Stomach (tissue), 9 donors: ENCODE results near the gene CD58. TPM values are rescaled to one million over a fixed set of nuclear protein-coding genes. Genes with fewer than 3 reads are reported as not detected.

ENCODE experiments used
- DNase-seq, 2 donors: peaks; one replicate each; pipeline versions ENCODE4 v3.0.0 to v3.0.0-alpha.2; 2013 to 2019
- H3K27ac ChIP-seq, 5 donors: fragments of 200-600 bp in 4 of 5; sonication (generic) in 4 of 5; one replicate each; pipeline ENCODE4 v1.5.1; 2013 to 2019; ENCODE audit warnings: mild to moderate bottlenecking in 1 of 5, moderate library complexity in 1 of 5
- H3K27me3 ChIP-seq, 3 donors: fragments of 200-600 bp; sonication (generic); one replicate each; pipeline ENCODE4 v1.5.1; 2017 to 2019; ENCODE audit warnings: mixed run types in 1 of 3
- H3K36me3 ChIP-seq, 4 donors: fragments of 200-600 bp; sonication (generic); 1 replicate in 3 of 4; 2 replicates in 1 of 4; pipeline ENCODE4 v1.5.1; 2016 to 2019
- H3K4me1 ChIP-seq, 4 donors: fragments of 200-600 bp; sonication (generic); one replicate each; pipeline ENCODE4 v1.5.1; 2016 to 2019
- H3K4me3 ChIP-seq, 4 donors: fragments of 200-600 bp; sonication (generic) in 3 of 4; one replicate each; pipeline ENCODE4 v1.5.1; 2016 to 2019; ENCODE audit warnings: mild to moderate bottlenecking in 1 of 4
- H3K9me3 ChIP-seq, 4 donors: fragments of 200-600 bp; sonication (generic); one replicate each; pipeline ENCODE4 v1.5.1; 2016 to 2019
- EP300 ChIP-seq: sonication (generic); formaldehyde crosslinking; IDR thresholded peaks from one replicate; pipeline ENCODE4 v1.6.1; 2017; ENCODE audit warnings: antibody characterized with exemption
- POLR2A ChIP-seq, 4 donors: fragments of 450-650 bp; IDR thresholded peaks; one replicate each; pipeline ENCODE4 v1.6.1; 2016; ENCODE audit warnings: antibody characterized with exemption in 4 of 4, control low read depth in 2 of 4, mild to moderate bottlenecking in 1 of 4, moderate library complexity in 1 of 4
- POLR2AphosphoS5 ChIP-seq, 3 donors: sonication (generic); formaldehyde crosslinking; IDR thresholded peaks; one replicate each; pipeline ENCODE4 v1.6.1; 2016; ENCODE audit warnings: antibody characterized with exemption in 3 of 3
- WGBS, 5 donors: extraction: QIAGEN DNeasy Blood & Tissue Kit in 3 of 5; methylation state at CpG; one replicate each; pipeline versions ENCODE4 v1.1.5 to v1.1.7; 2013 to 2018; 5-methylcytosine and 5-hydroxymethylcytosine counted together
- intact Hi-C: fragments of 100-400 bp; cut with DNase I; formaldehyde crosslinking; loops from one replicate; pipeline ENCODE4 v1.15.1; 2023; ENCODE audit warnings: low total_unique reads
- polyA plus RNA-seq, 3 donors: library from polyadenylated mRNA; stranded (reverse); fragments of 200-250 nt; gene quantifications; one replicate each; pipeline ENCODE4 v1.2.3, GENCODE V29; 2013
- total RNA-seq, 5 donors: library from RNA; depleted of rRNA; stranded (reverse); fragments of >200 nt; gene quantifications; one replicate each; pipeline versions ENCODE4 v1.1.0 to v1.2.3, GENCODE V29; 2014 to 2016
- TF ChIP-seq, protein P1 (sequence below), 7 experiments: fragments of 450-650 bp in 4 of 7; fragments of 200-600 bp in 3 of 7; sonication (generic) in 3 of 7; IDR thresholded peaks; one replicate each; pipeline ENCODE4 v1.5.1; 2016 to 2019; ENCODE audit warnings: antibody characterized with exemption in 7 of 7, control low read depth in 2 of 7, mild to moderate bottlenecking in 1 of 7
- donor health status: healthy with polysubstance abuse.
- donor health status: Bipolar disorder and iron deficiency.
- donor health status: healthy.

CD58 gene
- total and polyA plus RNA-seq, 8 donors = 1.2 to 48.8 (median 8.7) TPM

GRCh38 chr1:116518400-116518799 lies 52.4 kb downstream of the CD58 start:
- H3K27me3 ChIP-seq = no peaks in the 10 kb centered on the region
- no peak for DNase-seq
- TF ChIP-seq EP300 = no peak
- no peak for TF ChIP-seq POLR2A (IDR thresholded peaks at IDR 0.05)
- TF ChIP-seq, protein P1, sequence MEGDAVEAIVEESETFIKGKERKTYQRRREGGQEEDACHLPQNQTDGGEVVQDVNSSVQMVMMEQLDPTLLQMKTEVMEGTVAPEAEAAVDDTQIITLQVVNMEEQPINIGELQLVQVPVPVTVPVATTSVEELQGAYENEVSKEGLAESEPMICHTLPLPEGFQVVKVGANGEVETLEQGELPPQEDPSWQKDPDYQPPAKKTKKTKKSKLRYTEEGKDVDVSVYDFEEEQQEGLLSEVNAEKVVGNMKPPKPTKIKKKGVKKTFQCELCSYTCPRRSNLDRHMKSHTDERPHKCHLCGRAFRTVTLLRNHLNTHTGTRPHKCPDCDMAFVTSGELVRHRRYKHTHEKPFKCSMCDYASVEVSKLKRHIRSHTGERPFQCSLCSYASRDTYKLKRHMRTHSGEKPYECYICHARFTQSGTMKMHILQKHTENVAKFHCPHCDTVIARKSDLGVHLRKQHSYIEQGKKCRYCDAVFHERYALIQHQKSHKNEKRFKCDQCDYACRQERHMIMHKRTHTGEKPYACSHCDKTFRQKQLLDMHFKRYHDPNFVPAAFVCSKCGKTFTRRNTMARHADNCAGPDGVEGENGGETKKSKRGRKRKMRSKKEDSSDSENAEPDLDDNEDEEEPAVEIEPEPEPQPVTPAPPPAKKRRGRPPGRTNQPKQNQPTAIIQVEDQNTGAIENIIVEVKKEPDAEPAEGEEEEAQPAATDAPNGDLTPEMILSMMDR (IDR thresholded peaks at IDR 0.05) = no peak
- TF ChIP-seq POLR2AphosphoS5 (IDR thresholded peaks at IDR 0.05) = no peak
- 93 to 98% (median 94%) methylated on average over 3 of the region's 3 CpGs for WGBS, 5 donors
- no peak overlapping the region for H3K4me3 ChIP-seq
- no peaks in the 10 kb centered on the region for H3K9me3 ChIP-seq
- H3K4me1 ChIP-seq = peaks cover 0 to 34% (median 0%) of the 10 kb centered on the region in 4 donors
- intact Hi-C loops = no loop called here
- peaks cover 0 to 29% (median 5%) of the 10 kb centered on the region in 4 donors for H3K36me3 ChIP-seq
- no peak overlapping the region for H3K27ac ChIP-seq

DNA sequence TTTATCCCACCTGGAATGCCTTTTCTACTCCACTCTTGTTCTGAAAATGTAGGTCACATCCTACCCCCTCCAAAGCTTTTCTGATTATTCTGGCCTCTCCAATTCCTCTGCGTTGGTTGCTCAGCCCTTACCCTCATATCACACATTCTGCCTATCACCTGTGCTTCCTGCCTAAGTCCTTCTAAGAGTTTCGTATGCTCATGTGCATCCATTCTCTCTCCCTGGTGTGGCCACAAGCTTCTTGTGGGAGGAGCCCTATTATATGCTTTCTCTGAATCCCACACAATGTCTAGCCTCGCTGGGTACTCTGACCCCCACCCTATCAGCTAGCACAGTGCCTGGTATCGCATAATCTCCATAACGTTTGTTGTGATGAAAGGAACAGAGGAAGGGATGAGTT lies 54.2 kb downstream of the CD58 start:
- no peak for DNase-seq
- WGBS, 5 donors = 80 to 88% (median 86%) methylated on average over 5 of the region's 5 CpGs

GRCh38 chr1:116515702-116516101 lies 55.1 kb downstream of the CD58 start:
- 63 to 81% (median 75%) methylated on average over 7 of the region's 7 CpGs for WGBS, 5 donors
- Histone ChIP-seq H3K36me3 (peaks cover 0 to 19% (median 4%) of the 10 kb centered on the region in 4 donors), H3K27me3 (no peaks in the 10 kb centered on the region), H3K4me3 (no peak overlapping the region), H3K4me1 (peaks cover 0 to 37% (median 0%) of the 10 kb centered on the region in 4 donors), H3K27ac (peak overlapping the region; percentile 34 to 82 (median 59)), H3K9me3 (no peaks in the 10 kb centered on the region)
- intact Hi-C loops = no loop called here
- DNase-seq = no peak
- TF ChIP-seq POLR2AphosphoS5 (IDR thresholded peaks at IDR 0.05) = no peak
- no peak for TF ChIP-seq POLR2A (IDR thresholded peaks at IDR 0.05)
- TF ChIP-seq EP300 = no peak
- TF ChIP-seq, protein P1 (IDR thresholded peaks at IDR 0.05) = no peak

More for the DNA sequence above, 54.2 kb downstream of the CD58 start:
- peaks cover 0 to 28% (median 6%) of the 10 kb centered on the region in 4 donors for H3K36me3 ChIP-seq
- H3K4me3 ChIP-seq = no peak overlapping the region
- peak overlapping the region in 1 of 5 donors; percentile 82 for H3K27ac ChIP-seq
- H3K27me3 ChIP-seq = no peaks in the 10 kb centered on the region
- TF ChIP-seq EP300 (no peak), POLR2A (IDR thresholded peaks at IDR 0.05) (no peak), POLR2AphosphoS5 (IDR thresholded peaks at IDR 0.05) (no peak)
- TF ChIP-seq, protein P1 (IDR thresholded peaks at IDR 0.05) = no peak
- peaks cover 0 to 37% (median 0%) of the 10 kb centered on the region in 4 donors for H3K4me1 ChIP-seq
- no peaks in the 10 kb centered on the region for H3K9me3 ChIP-seq
- intact Hi-C loops = no loop called here

GRCh38 chr1:116514708-116515525 lies 55.9 kb downstream of the CD58 start:
- Histone ChIP-seq H3K27me3 (no peaks in the 10 kb centered on the region), H3K9me3 (no peaks in the 10 kb centered on the region), H3K27ac (peak overlapping the region; percentile 34 to 82 (median 59)), H3K4me1 (peaks cover 0 to 37% (median 0%) of the 10 kb centered on the region in 4 donors), H3K36me3 (peaks cover 0 to 14% (median 4%) of the 10 kb centered on the region in 4 donors), H3K4me3 (no peak overlapping the region)
- TF ChIP-seq POLR2A (IDR thresholded peaks at IDR 0.05) (no peak), POLR2AphosphoS5 (IDR thresholded peaks at IDR 0.05) (peak in 2 of 3 donors; percentile 15 to 40), EP300 (no peak)
- TF ChIP-seq, protein P1 (IDR thresholded peaks at IDR 0.05) = no peak
- DNase-seq = peak in 1 of 2 donors; percentile 47
- intact Hi-C loops = no loop called here
- 56 to 66% (median 61%) methylated on average over 8 of the region's 8 CpGs for WGBS, 5 donors
